SJSA1 (cell line): ENCODE results near the gene KIF3B. TPM values are rescaled to one million over a fixed set of nuclear protein-coding genes. Genes with fewer than 3 reads are reported as not detected.
"Not testable (repeated sequence)": the region's sequence is repeated elsewhere in the genome, so short reads cannot be mapped to it uniquely, and the experiment has no call there.

Experiments
- DNase-seq, 2 experiments: peaks; one replicate each; pipeline ENCODE4 v3.0.0-alpha.2; 2015 to 2020; ENCODE audit warnings: low spot score in 2 of 2, low read depth in 1 of 2
- H3K27ac ChIP-seq: fragments of 250-450 bp; sonication (Bioruptor Pico); 2 replicates; pipeline ENCODE4 v1.5.1; 2020; ENCODE audit warnings: mild to moderate bottlenecking, moderate library complexity
- H3K27me3 ChIP-seq: fragments of 250-450 bp; sonication (Bioruptor Pico); replicated peaks from 2 replicates; pipeline ENCODE4 v1.5.1; 2020; ENCODE audit warnings: mild to moderate bottlenecking, moderate library complexity
- H3K36me3 ChIP-seq: fragments of 250-450 bp; sonication (Bioruptor Pico); 2 replicates; pipeline ENCODE4 v1.5.1; 2020; ENCODE audit warnings: mild to moderate bottlenecking
- H3K4me1 ChIP-seq: fragments of 250-450 bp; sonication (Bioruptor Pico); replicated peaks from 2 replicates; pipeline ENCODE4 v1.6.1; 2021; ENCODE audit warnings: mild to moderate bottlenecking
- H3K4me3 ChIP-seq: fragments of 250-450 bp; sonication (Bioruptor Pico); 2 replicates; pipeline ENCODE4 v1.5.1; 2020; ENCODE audit warnings: mild to moderate bottlenecking
- H3K9me3 ChIP-seq: fragments of 250-450 bp; sonication (Bioruptor Pico); replicated peaks from 2 replicates; pipeline ENCODE4 v1.5.1; 2020; ENCODE audit warnings: mild to moderate bottlenecking
- total RNA-seq: library from RNA; depleted of rRNA; stranded (reverse); fragments of >200 nt; shearing (Covaris generic); gene quantifications from 2 replicates; pipeline ENCODE4 v1.2.3, GENCODE V29; 2014

Gene KIF3B
- total RNA-seq, 1 experiment from 2014 or later, result 15.7 TPM

GRCh38 chr20:32271620-32272019, 5.8 kb upstream of the KIF3B start:
- DNase-seq, result no peak
- Histone ChIP-seq H3K9me3 (0 out of 2 replicates have a peak, but pooled peaks cover 3% of the 10 kb centered on the region), H3K36me3 (no peaks in the 10 kb centered on the region), H3K27me3 (no peaks in the 10 kb centered on the region), H3K4me1 (no peaks in the 10 kb centered on the region), H3K27ac (no peak overlapping the region), H3K4me3 (no peak overlapping the region)

GRCh38 chr20:32274359-32274758, 3.1 kb upstream of the KIF3B start:
- Histone ChIP-seq H3K36me3 (peaks cover 4% of the 10 kb centered on the region), H3K9me3 (0 out of 2 replicates have a peak, but pooled peaks cover 3% of the 10 kb centered on the region), H3K27ac (no peak overlapping the region), H3K27me3 (no peaks in the 10 kb centered on the region), H3K4me1 (peaks cover 10% of the 10 kb centered on the region), H3K4me3 (no peak overlapping the region)
- DNase-seq, result no peak

- not testable (repeated sequence) for H3K36me3 ChIP-seq, H3K27ac ChIP-seq, H3K4me1 ChIP-seq, H3K9me3 ChIP-seq, DNase-seq, H3K4me3 ChIP-seq, H3K27me3 ChIP-seq
Observed at GRCh38 chr20:32275163-32275562, 2.3 kb upstream of the KIF3B start.

GRCh38 chr20:32278199-32278643, 770 bp downstream of the KIF3B start:
- peaks cover 8% of the 10 kb centered on the region for H3K36me3 ChIP-seq
- H3K27ac ChIP-seq, result no peak overlapping the region
- no peaks in the 10 kb centered on the region for H3K27me3 ChIP-seq
- 0 out of 2 replicates have a peak, but pooled peaks cover 3% of the 10 kb centered on the region for H3K9me3 ChIP-seq
- peaks cover 10% of the 10 kb centered on the region for H3K4me1 ChIP-seq
- H3K4me3 ChIP-seq, result peak overlapping the region; percentile 89
- DNase-seq, result no peak

- Histone ChIP-seq H3K9me3 (no peaks in the 10 kb centered on the region), H3K27me3 (no peaks in the 10 kb centered on the region), H3K4me3 (no peak overlapping the region)
Observed at GRCh38 chr20:32281711-32282110, 4.3 kb downstream of the KIF3B start.

GRCh38 chr20:32282461-32282860, 5.0 kb downstream of the KIF3B start:
- Histone ChIP-seq H3K36me3 (peaks cover 8% of the 10 kb centered on the region), H3K4me3 (no peak overlapping the region), H3K4me1 (peaks cover 5% of the 10 kb centered on the region), H3K27ac (no peak overlapping the region), H3K9me3 (no peaks in the 10 kb centered on the region), H3K27me3 (no peaks in the 10 kb centered on the region)
- no peak for DNase-seq

More at GRCh38 chr20:32281711-32282110, 4.3 kb downstream of the KIF3B start:
- H3K4me1 ChIP-seq, result peaks cover 10% of the 10 kb centered on the region
- H3K27ac ChIP-seq, result no peak overlapping the region
- H3K36me3 ChIP-seq, result peaks cover 8% of the 10 kb centered on the region
- no peak for DNase-seq

- Histone ChIP-seq H3K4me1 (no peaks in the 10 kb centered on the region), H3K4me3 (no peak overlapping the region), H3K27me3 (no peaks in the 10 kb centered on the region), H3K27ac (no peak overlapping the region), H3K9me3 (no peaks in the 10 kb centered on the region), H3K36me3 (peaks cover 4% of the 10 kb centered on the region)
- no peak for DNase-seq
Observed at GRCh38 chr20:32285082-32285620, 7.7 kb downstream of the KIF3B start.

GRCh38 chr20:32285621-32286371, 8.3 kb downstream of the KIF3B start:
- no peaks in the 10 kb centered on the region for H3K9me3 ChIP-seq
- no peak for DNase-seq
- H3K27me3 ChIP-seq, result no peaks in the 10 kb centered on the region
- peaks cover 4% of the 10 kb centered on the region for H3K36me3 ChIP-seq
- no peaks in the 10 kb centered on the region for H3K4me1 ChIP-seq
- no peak overlapping the region for H3K4me3 ChIP-seq
- H3K27ac ChIP-seq, result no peak overlapping the region

GRCh38 chr20:32287231-32287638, 9.8 kb downstream of the KIF3B start:
- H3K27me3 ChIP-seq, result no peaks in the 10 kb centered on the region
- no peak for DNase-seq

GRCh38 chr20:32288225-32288849, 10.9 kb downstream of the KIF3B start:
- Histone ChIP-seq H3K27me3 (no peaks in the 10 kb centered on the region), H3K27ac (no peak overlapping the region), H3K4me3 (no peak overlapping the region), H3K9me3 (no peaks in the 10 kb centered on the region), H3K36me3 (no peaks in the 10 kb centered on the region), H3K4me1 (no peaks in the 10 kb centered on the region)
- no peak for DNase-seq

More at GRCh38 chr20:32287231-32287638, 9.8 kb downstream of the KIF3B start:
- Histone ChIP-seq H3K36me3 (no peaks in the 10 kb centered on the region), H3K27ac (no peak overlapping the region), H3K4me3 (no peak overlapping the region), H3K9me3 (no peaks in the 10 kb centered on the region), H3K4me1 (no peaks in the 10 kb centered on the region)

- not testable (repeated sequence) for H3K27ac ChIP-seq, H3K36me3 ChIP-seq, H3K4me1 ChIP-seq, H3K27me3 ChIP-seq, DNase-seq, H3K9me3 ChIP-seq, H3K4me3 ChIP-seq
Observed at GRCh38 chr20:32289299-32289660, 11.8 kb downstream of the KIF3B start.

- no peaks in the 10 kb centered on the region for H3K9me3 ChIP-seq
Observed at GRCh38 chr20:32289661-32290431, 12.4 kb downstream of the KIF3B start.

GRCh38 chr20:32291166-32291565, 13.7 kb downstream of the KIF3B start:
- DNase-seq, result no peak
- Histone ChIP-seq H3K9me3 (no peaks in the 10 kb centered on the region), H3K4me3 (no peak overlapping the region), H3K4me1 (no peaks in the 10 kb centered on the region), H3K27ac (no peak overlapping the region), H3K27me3 (no peaks in the 10 kb centered on the region), H3K36me3 (no peaks in the 10 kb centered on the region)

More at GRCh38 chr20:32289661-32290431, 12.4 kb downstream of the KIF3B start:
- DNase-seq, result no peak
- no peak overlapping the region for H3K4me3 ChIP-seq
- no peaks in the 10 kb centered on the region for H3K27me3 ChIP-seq
- no peaks in the 10 kb centered on the region for H3K4me1 ChIP-seq
- no peaks in the 10 kb centered on the region for H3K36me3 ChIP-seq
- H3K27ac ChIP-seq, result no peak overlapping the region
